BE2C (cell line): ENCODE data around the gene RASGEF1C.

Experiments
- DNase-seq: peaks from one replicate; pipeline ENCODE4 v3.0.0-alpha.2; 2020
- H3K27me3 ChIP-seq: fragments of 250-450 bp; sonication (Bioruptor Pico); 2 replicates; pipeline ENCODE4 v1.5.1; 2020; ENCODE audit warnings: mild to moderate bottlenecking
- H3K36me3 ChIP-seq: fragments of 250-450 bp; sonication (Bioruptor Pico); 2 replicates; pipeline ENCODE4 v1.5.1; 2020; ENCODE audit warnings: mild to moderate bottlenecking
- H3K4me1 ChIP-seq: fragments of 250-450 bp; sonication (Bioruptor Pico); 2 replicates; pipeline ENCODE4 v1.5.1; 2020
- H3K4me3 ChIP-seq: 2 replicates; pipeline ENCODE4 v1.5.1; 2011; ENCODE audit warnings: low read depth, low read length
- H3K9me3 ChIP-seq: fragments of 250-450 bp; sonication (Bioruptor Pico); 2 replicates; pipeline ENCODE4 v1.5.1; 2020
- CTCF ChIP-seq: IDR thresholded peaks from 2 replicates; pipeline ENCODE4 v1.5.1; 2012; ENCODE audit warnings: mild to moderate bottlenecking, low read depth, low read length

Gene RASGEF1C

GRCh38 chr5:180067986-180068385, 141.0 kb downstream of the RASGEF1C start:
- Histone ChIP-seq H3K4me3 (no peak overlapping the region), H3K27me3 (peaks cover 24% of the 10 kb centered on the region), H3K4me1 (no peaks in the 10 kb centered on the region), H3K9me3 (peaks cover 11% of the 10 kb centered on the region), H3K36me3 (no peaks in the 10 kb centered on the region; the same call in 1 of the 2 replicates)
- no peak for TF ChIP-seq CTCF
- DNase-seq: no peak

GRCh38 chr5:180060192-180060591, 148.8 kb downstream of the RASGEF1C start:
- TF ChIP-seq CTCF: no peak
- H3K4me1 ChIP-seq: no peaks in the 10 kb centered on the region
- DNase-seq: no peak
- no peaks in the 10 kb centered on the region for H3K27me3 ChIP-seq
- no peaks in the 10 kb centered on the region for H3K9me3 ChIP-seq
- H3K4me3 ChIP-seq: no peak overlapping the region
- H3K36me3 ChIP-seq: no peaks in the 10 kb centered on the region

- no peaks in the 10 kb centered on the region for H3K36me3 ChIP-seq
- no peak for DNase-seq
- no peak for TF ChIP-seq CTCF
- no peaks in the 10 kb centered on the region for H3K4me1 ChIP-seq
- H3K4me3 ChIP-seq: no peak overlapping the region
- no peaks in the 10 kb centered on the region for H3K9me3 ChIP-seq
- H3K27me3 ChIP-seq: no peaks in the 10 kb centered on the region
Measured at GRCh38 chr5:180059326-180059725, 149.7 kb downstream of the RASGEF1C start.

GRCh38 chr5:180056153-180056552, 152.9 kb downstream of the RASGEF1C start:
- DNase-seq: no peak
- no peak for TF ChIP-seq CTCF
- H3K4me1 ChIP-seq: no peaks in the 10 kb centered on the region
- no peaks in the 10 kb centered on the region for H3K27me3 ChIP-seq
- H3K4me3 ChIP-seq: no peak overlapping the region
- no peaks in the 10 kb centered on the region for H3K9me3 ChIP-seq
- no peaks in the 10 kb centered on the region for H3K36me3 ChIP-seq

GRCh38 chr5:180054226-180054625, 154.8 kb downstream of the RASGEF1C start:
- Histone ChIP-seq H3K36me3 (no peaks in the 10 kb centered on the region), H3K27me3 (no peaks in the 10 kb centered on the region), H3K9me3 (no peaks in the 10 kb centered on the region), H3K4me3 (no peak overlapping the region), H3K4me1 (no peaks in the 10 kb centered on the region)
- DNase-seq: no peak
- TF ChIP-seq CTCF: no peak

- Histone ChIP-seq H3K4me1 (no peaks in the 10 kb centered on the region; the same call in 1 of the 2 replicates), H3K36me3 (no peaks in the 10 kb centered on the region), H3K27me3 (no peaks in the 10 kb centered on the region), H3K9me3 (no peaks in the 10 kb centered on the region), H3K4me3 (no peak overlapping the region)
- DNase-seq: no peak
- TF ChIP-seq CTCF: no peak
Measured at GRCh38 chr5:180053061-180053602, 155.9 kb downstream of the RASGEF1C start.
